Endothelial cell of umbilical vein (primary cell): ENCODE results near the gene MDH1. TPM values are rescaled to one million over a fixed set of nuclear protein-coding genes. Genes with fewer than 3 reads are reported as not detected.

ENCODE experiments used
- BruUV-seq: library from RNA; stranded (reverse); fragments of 400-500 nt; replicated peaks from 2 replicates; lab custom pipeline; 2021; lab: Mats Ljungman, UMichigan
- CTCF ChIA-PET: fragments of 300-600, 350-600 bp; sonication (Branson Sonifier 250); formaldehyde crosslinking; loops from one replicate; lab custom pipeline; 2021; ENCODE audit warnings: antibody characterized with exemption, inconsistent platforms; lab: Charles Lee
- POLR2A ChIA-PET: fragments of 300-600, 350-600 bp; sonication (Branson Sonifier 250); formaldehyde crosslinking; loops from one replicate; lab custom pipeline; 2021; ENCODE audit warnings: antibody characterized with exemption, inconsistent platforms; lab: Charles Lee
- DNase-seq: peaks from one replicate; pipeline ENCODE4 v3.0.0-alpha.2; 2011; ENCODE audit warnings: low read depth, low spot score
- FAIRE-seq: peaks from 2 replicates; lab custom pipeline; 2011; peaks lifted over from hg19 to GRCh38; lab: Jason Lieb, UNC
- H2AFZ ChIP-seq: 2 replicates; pipeline ENCODE4 v1.6.0; 2012; ENCODE audit warnings: low read depth, low read length, control low read depth, inconsistent platforms
- H3K27ac ChIP-seq: 2 replicates; pipeline ENCODE4 v1.5.1; 2011; ENCODE audit warnings: low read depth, mild to moderate bottlenecking, control low read depth, low read length, moderate library complexity; ENCODE audit not compliant: insufficient read depth
- H3K27me3 ChIP-seq, 2 experiments: 2 replicates each; pipeline versions ENCODE4 v1.6.0 to v1.6.1; 2011; ENCODE audit warnings: low read length in 2 of 2, mixed read lengths in 1 of 2; ENCODE audit not compliant: control insufficient read depth in 2 of 2, insufficient read depth in 2 of 2
- H3K36me3 ChIP-seq, 2 experiments: 2 replicates in 1 of 2; 3 replicates in 1 of 2; pipeline ENCODE4 v1.5.1; 2011; ENCODE audit warnings: low read length in 2 of 2, mild to moderate bottlenecking in 1 of 2, moderate library complexity in 1 of 2; ENCODE audit not compliant: control insufficient read depth in 2 of 2, insufficient read depth in 2 of 2; ENCODE audit errors: extremely low read depth in 1 of 2
- H3K4me1 ChIP-seq: 3 replicates; pipeline ENCODE4 v1.5.1; 2011; ENCODE audit warnings: mild to moderate bottlenecking, low read length; ENCODE audit not compliant: control insufficient read depth, insufficient read depth; ENCODE audit errors: extremely low read depth
- H3K4me2 ChIP-seq: 2 replicates; pipeline ENCODE4 v1.6.1; 2011; ENCODE audit warnings: low read length, control low read depth, mixed read lengths; ENCODE audit not compliant: insufficient read depth
- H3K4me3 ChIP-seq, 3 experiments: fragments of 200-600 bp in 1 of 3; sonication (generic), shearing (Covaris generic) in 1 of 3; replicated peaks in 1 of 3; 2 replicates each; pipeline ENCODE4 v1.5.1; 2011 to 2016; ENCODE audit warnings: control low read depth in 3 of 3, low read length in 3 of 3, mild to moderate bottlenecking in 2 of 3, inconsistent platforms in 1 of 3, low read depth in 1 of 3, moderate library complexity in 1 of 3; ENCODE audit not compliant: insufficient read depth in 1 of 3
- H3K79me2 ChIP-seq: 2 replicates; pipeline ENCODE4 v1.6.0; 2012; ENCODE audit warnings: low read length, inconsistent platforms; ENCODE audit not compliant: control insufficient read depth, insufficient read depth
- H3K9ac ChIP-seq: replicated peaks from 2 replicates; pipeline ENCODE3; 2011; ENCODE audit warnings: low read length, control low read depth; ENCODE audit not compliant: insufficient read depth; ENCODE audit errors: extremely low read depth
- H3K9me1 ChIP-seq: replicated peaks from 3 replicates; pipeline ENCODE4 v1.6.0; 2011; ENCODE audit warnings: mild to moderate bottlenecking, low read length; ENCODE audit not compliant: control insufficient read depth, insufficient read depth; ENCODE audit errors: extremely low read depth
- H3K9me3 ChIP-seq: replicated peaks from 2 replicates; pipeline ENCODE4 v1.5.1; 2012; ENCODE audit warnings: low read length, inconsistent platforms; ENCODE audit not compliant: control insufficient read depth, insufficient read depth
- H4K20me1 ChIP-seq: replicated peaks from 2 replicates; pipeline ENCODE3; 2011; ENCODE audit warnings: mild to moderate bottlenecking, low read length; ENCODE audit not compliant: control insufficient read depth, insufficient read depth; ENCODE audit errors: extremely low read depth
- CTCF ChIP-seq, 2 donors: IDR thresholded peaks; 1 replicate in 1 of 2; 2 replicates in 1 of 2; pipeline ENCODE4 v1.5.1; 2011; ENCODE audit warnings: low read length in 2 of 2, mild to moderate bottlenecking in 2 of 2, moderate library complexity in 2 of 2, control low read depth in 1 of 2, inconsistent platforms in 1 of 2, low read depth in 1 of 2; ENCODE audit not compliant: insufficient read depth in 1 of 2; ENCODE audit errors: extremely low read depth in 1 of 2
- EZH2 ChIP-seq: IDR thresholded peaks from 2 replicates; pipeline ENCODE4 v1.6.1; 2012; ENCODE audit warnings: borderline replicate concordance, low read depth, mild to moderate bottlenecking, moderate library complexity, low read length, inconsistent platforms; ENCODE audit not compliant: severe bottlenecking
- JUN ChIP-seq: IDR thresholded peaks from 2 replicates; pipeline ENCODE4 v1.6.1; 2011; ENCODE audit warnings: borderline replicate concordance, low read depth; ENCODE audit not compliant: insufficient read length, insufficient read depth
- MAX ChIP-seq: IDR thresholded peaks from 2 replicates; pipeline ENCODE4 v1.6.1; 2011; ENCODE audit not compliant: insufficient read depth, insufficient read length
- MYC ChIP-seq: IDR thresholded peaks from one replicate; pipeline ENCODE4 v1.6.1; 2011; ENCODE audit warnings: mild to moderate bottlenecking, low read depth, low read length
- POLR2A ChIP-seq: IDR thresholded peaks from 2 replicates; pipeline ENCODE4 v1.6.1; 2012; ENCODE audit warnings: low read depth, mild to moderate bottlenecking, control low read depth, low read length
- POLR2AphosphoS5 ChIP-seq: IDR thresholded peaks from 2 replicates; pipeline ENCODE4 v1.6.1; 2012; ENCODE audit warnings: low read depth, mild to moderate bottlenecking, control low read depth, low read length, moderate library complexity; ENCODE audit not compliant: insufficient read depth
- dilution Hi-C: fragments of 300-500 bp; cut with MboI; formaldehyde crosslinking; loops from one replicate; pipeline ENCODE4 v1.15.0; 2019; ENCODE audit warnings: low sequenced_read_pairs; ENCODE audit not compliant: extremely low pct_ligation_motif_present
- intact Hi-C: fragments of 100-400 bp; cut with micrococcal nuclease; formaldehyde crosslinking; loops from one replicate; pipeline ENCODE4 v1.10.0; 2022
- polyA plus RNA-seq, 4 experiments: library from polyadenylated mRNA; depleted of rRNA in 3 of 4; stranded (reverse) in 3 of 4; unstranded in 1 of 4; fragments of >200 nt; gene quantifications; 2 replicates each; pipeline versions ENCODE4 v1.2.1 to v1.2.3, GENCODE V29; 2011 to 2012; ENCODE audit warnings: missing spikeins in 1 of 4
- total RNA-seq: library from RNA; stranded (reverse); gene quantifications from 2 replicates; pipeline ENCODE4 v1.2.3, GENCODE V29; 2021

The MDH1 gene
- total and polyA plus RNA-seq, 2 donors (not counting 3 experiments of a cell fraction or from before 2014, with no cell fraction given) = 107 to 121 TPM

- FAIRE-seq = no peak
- dilution Hi-C loops = no loop called here
- Histone ChIP-seq H3K36me3 (no peaks in the 10 kb centered on the region), H3K9me3 (no peaks in the 10 kb centered on the region), H3K27ac (no peak overlapping the region), H3K79me2 (no peaks in the 10 kb centered on the region), H3K4me2 (no peak overlapping the region), H3K4me3 (no peak overlapping the region), H3K9me1 (no peaks in the 10 kb centered on the region), H3K27me3 (peaks cover 4% of the 10 kb centered on the region in 2 experiments), H4K20me1 (no peaks in the 10 kb centered on the region), H3K9ac (no peak overlapping the region), H2AFZ (no peak overlapping the region), H3K4me1 (no peaks in the 10 kb centered on the region)
- intact Hi-C loops = no loop called here
- ChIA-PET POLR2A (no interaction called here), CTCF (no interaction called here)
- no peak for DNase-seq
- TF ChIP-seq MAX = no peak
- no peak for TF ChIP-seq MYC
- no peak for TF ChIP-seq POLR2AphosphoS5
- TF ChIP-seq JUN = no peak
- TF ChIP-seq POLR2A = no peak
- TF ChIP-seq EZH2 = no peak
- TF ChIP-seq CTCF (IDR thresholded peaks at IDR 0.05; ENCODE audit: extremely low read depth in 1 of 2, insufficient read depth in 1 of 2, low read depth in 1 of 2, low read length in 2 of 2) = no peak
- BruUV-seq = no TSS peak
These were observed 54.7 kb downstream of the MDH1 start for GRCh38 chr2:63643486-63643885.
